Panc1 (cell line): ENCODE results near the gene GRIA4.

Experiments used
- CTCF ChIP-seq: fragments of 450-650 bp; IDR thresholded peaks from 2 replicates; pipeline ENCODE4 v1.5.1; 2017; ENCODE audit warnings: mild to moderate bottlenecking
- POLR2AphosphoS5 ChIP-seq: IDR thresholded peaks from 2 replicates; pipeline ENCODE4 v1.6.1; 2012; ENCODE audit warnings: mild to moderate bottlenecking, low read depth, low read length, moderate library complexity
- REST ChIP-seq, 2 experiments: IDR thresholded peaks; 2 replicates each; pipeline ENCODE4 v1.6.1; 2011 to 2012; ENCODE audit warnings: low read depth in 2 of 2, control low read depth in 1 of 2, low read length in 1 of 2, mild to moderate bottlenecking in 1 of 2, moderate library complexity in 1 of 2; ENCODE audit not compliant: insufficient read depth in 1 of 2
- SIN3A ChIP-seq: IDR thresholded peaks from 2 replicates; pipeline ENCODE4 v1.6.1; 2012; ENCODE audit warnings: low read depth, mild to moderate bottlenecking, low read length, moderate library complexity, borderline replicate concordance; ENCODE audit not compliant: insufficient read depth
- TCF7L2 ChIP-seq: IDR thresholded peaks from 2 replicates; pipeline ENCODE4 v1.6.1; 2011; ENCODE audit warnings: mild to moderate bottlenecking, low read depth, low read length, inconsistent platforms

GRCh38 chr11:106012744-106013143 is 402.9 kb downstream of the GRIA4 start:
- TF ChIP-seq SIN3A (no peak), CTCF (no peak), POLR2AphosphoS5 (no peak), REST (IDR thresholded peaks at IDR 0.05; ENCODE audit: insufficient read depth in 1 of 2, low read depth in 2 of 2, low read length in 1 of 2) (no peak), TCF7L2 (no peak)
